Nephron progenitor cell (in vitro differentiated cells): Measurements from ENCODE around the gene CCNY.

Source experiments
- DNase-seq: peaks from one replicate; pipeline ENCODE4 v3.0.0; 2021
- H3K27ac Mint-ChIP-seq: 2 replicates; pipeline ENCODE4 v1.8.0; 2021; ENCODE audit warnings: mild to moderate bottlenecking, moderate library complexity, mixed read lengths
- H3K27me3 Mint-ChIP-seq: 2 replicates; pipeline ENCODE4 v1.8.0; 2021; ENCODE audit warnings: mild to moderate bottlenecking, low read depth, mixed read lengths; ENCODE audit not compliant: poor library complexity
- H3K36me3 Mint-ChIP-seq: 2 replicates; pipeline ENCODE4 v1.8.0; 2021; ENCODE audit warnings: low read depth, mixed read lengths
- H3K4me1 Mint-ChIP-seq: 2 replicates; pipeline ENCODE4 v1.8.0; 2021; ENCODE audit warnings: mixed read lengths
- H3K4me3 Mint-ChIP-seq: 2 replicates; pipeline ENCODE4 v1.8.0; 2021; ENCODE audit warnings: mild to moderate bottlenecking, moderate library complexity, mixed read lengths
- H3K9me3 Mint-ChIP-seq: 2 replicates; pipeline ENCODE4 v1.8.0; 2021; ENCODE audit warnings: mild to moderate bottlenecking, moderate library complexity, mixed read lengths
- CTCF ChIP-seq: fragments of 200-600 bp; sonication (generic); IDR thresholded peaks from 2 replicates; pipeline ENCODE4 v1.5.0; 2021; ENCODE audit warnings: antibody characterized with exemption

The CCNY gene

GRCh38 chr10:35456784-35457183, 120.5 kb downstream of the CCNY start:
- Mint-ChIP-seq H3K27me3 (no peaks in the 10 kb centered on the region), H3K4me1 (peaks cover 24% of the 10 kb centered on the region), H3K27ac (no peak overlapping the region), H3K4me3 (no peak overlapping the region), H3K9me3 (no peaks in the 10 kb centered on the region), H3K36me3 (no peaks in the 10 kb centered on the region)
- DNase-seq, result no peak
- TF ChIP-seq CTCF, result no peak

- TF ChIP-seq CTCF, result no peak
- Mint-ChIP-seq H3K36me3 (no peaks in the 10 kb centered on the region), H3K4me3 (no peak overlapping the region), H3K4me1 (peaks cover 24% of the 10 kb centered on the region), H3K27me3 (no peaks in the 10 kb centered on the region), H3K9me3 (no peaks in the 10 kb centered on the region), H3K27ac (peak overlapping the region; percentile 80)
- DNase-seq, result no peak
Measured at GRCh38 chr10:35458500-35459448, 122.5 kb downstream of the CCNY start.

- H3K4me3 Mint-ChIP-seq, result no peak overlapping the region
- DNase-seq, result no peak
- H3K9me3 Mint-ChIP-seq, result no peaks in the 10 kb centered on the region
- no peak overlapping the region for H3K27ac Mint-ChIP-seq
- no peak for TF ChIP-seq CTCF
- no peaks in the 10 kb centered on the region for H3K27me3 Mint-ChIP-seq
- H3K36me3 Mint-ChIP-seq, result no peaks in the 10 kb centered on the region
- peaks cover 24% of the 10 kb centered on the region for H3K4me1 Mint-ChIP-seq
Measured at GRCh38 chr10:35459449-35459847, 123.1 kb downstream of the CCNY start.

- no peak for TF ChIP-seq CTCF
- Mint-ChIP-seq H3K9me3 (no peaks in the 10 kb centered on the region), H3K4me3 (no peak overlapping the region), H3K27me3 (no peaks in the 10 kb centered on the region), H3K4me1 (peaks cover 22% of the 10 kb centered on the region), H3K27ac (peak overlapping the region; percentile 16), H3K36me3 (no peaks in the 10 kb centered on the region)
- DNase-seq, result no peak
Measured at GRCh38 chr10:35460852-35461460, 124.6 kb downstream of the CCNY start.

GRCh38 chr10:35462491-35462934, 126.2 kb downstream of the CCNY start:
- Mint-ChIP-seq H3K27me3 (no peaks in the 10 kb centered on the region), H3K4me1 (peaks cover 13% of the 10 kb centered on the region), H3K36me3 (no peaks in the 10 kb centered on the region), H3K9me3 (no peaks in the 10 kb centered on the region), H3K4me3 (no peak overlapping the region), H3K27ac (no peak overlapping the region)
- DNase-seq, result no peak
- TF ChIP-seq CTCF, result no peak
